Effector memory CD8-positive, alpha-beta T cell (primary cell): ENCODE data around the gene GTF2B.
"Not testable (repeated sequence)": the region's sequence is repeated elsewhere in the genome, so short reads cannot be mapped to it uniquely, and the experiment has no call there.

Source experiments
- ATAC-seq: fragments of 150-1000 bp; cut with Tn5 transposase; replicated peaks from 2 replicates; pipeline ENCODE4 v1.10.0; 2021; ENCODE audit warnings: mild to moderate bottlenecking, moderate library complexity
- DNase-seq, 3 experiments: peaks; one replicate each; pipeline ENCODE4 v3.0.0; 2021
- H3K27ac Mint-ChIP-seq, 2 donors: one replicate each; pipeline ENCODE4 v1.8.0; 2022; ENCODE audit warnings: mild to moderate bottlenecking in 2 of 2, mixed read lengths in 2 of 2, moderate library complexity in 2 of 2
- H3K27me3 Mint-ChIP-seq, 2 donors: one replicate each; pipeline ENCODE4 v1.8.0; 2022; ENCODE audit warnings: mixed read lengths in 2 of 2
- H3K36me3 Mint-ChIP-seq: one replicate; pipeline ENCODE4 v1.8.0; 2022; ENCODE audit warnings: mild to moderate bottlenecking, moderate library complexity, mixed read lengths; ENCODE audit not compliant: insufficient read depth
- H3K4me1 Mint-ChIP-seq, 2 donors: one replicate each; pipeline ENCODE4 v1.8.0; 2022; ENCODE audit warnings: low read depth in 2 of 2, mixed read lengths in 2 of 2
- H3K4me3 Mint-ChIP-seq, 2 donors: one replicate each; pipeline ENCODE4 v1.8.0; 2022; ENCODE audit warnings: mild to moderate bottlenecking in 2 of 2, mixed read lengths in 2 of 2, moderate library complexity in 2 of 2
- H3K9me3 Mint-ChIP-seq, 2 donors: one replicate each; pipeline ENCODE4 v1.8.0; 2022; ENCODE audit warnings: mixed read lengths in 2 of 2

The GTF2B gene

GRCh38 chr1:88876573-88877365, 14.6 kb downstream of the GTF2B start:
- ATAC-seq (no peak), DNase-seq (no peak)
- Mint-ChIP-seq H3K9me3 (no peaks in the 10 kb centered on the region), H3K27ac (no peak overlapping the region), H3K27me3 (no peaks in the 10 kb centered on the region), H3K4me3 (no peak overlapping the region), H3K36me3 (peaks cover 58% of the 10 kb centered on the region), H3K4me1 (peaks cover 24 to 41% of the 10 kb centered on the region in 2 donors)

GRCh38 chr1:88875595-88875994, 15.8 kb downstream of the GTF2B start:
- Mint-ChIP-seq H3K27ac (no peak overlapping the region), H3K9me3 (no peaks in the 10 kb centered on the region), H3K4me3 (no peak overlapping the region), H3K27me3 (no peaks in the 10 kb centered on the region), H3K36me3 (peaks cover 49% of the 10 kb centered on the region), H3K4me1 (peaks cover 26 to 36% of the 10 kb centered on the region in 2 donors)
- DNase-seq: no peak
- no peak for ATAC-seq

DNA sequence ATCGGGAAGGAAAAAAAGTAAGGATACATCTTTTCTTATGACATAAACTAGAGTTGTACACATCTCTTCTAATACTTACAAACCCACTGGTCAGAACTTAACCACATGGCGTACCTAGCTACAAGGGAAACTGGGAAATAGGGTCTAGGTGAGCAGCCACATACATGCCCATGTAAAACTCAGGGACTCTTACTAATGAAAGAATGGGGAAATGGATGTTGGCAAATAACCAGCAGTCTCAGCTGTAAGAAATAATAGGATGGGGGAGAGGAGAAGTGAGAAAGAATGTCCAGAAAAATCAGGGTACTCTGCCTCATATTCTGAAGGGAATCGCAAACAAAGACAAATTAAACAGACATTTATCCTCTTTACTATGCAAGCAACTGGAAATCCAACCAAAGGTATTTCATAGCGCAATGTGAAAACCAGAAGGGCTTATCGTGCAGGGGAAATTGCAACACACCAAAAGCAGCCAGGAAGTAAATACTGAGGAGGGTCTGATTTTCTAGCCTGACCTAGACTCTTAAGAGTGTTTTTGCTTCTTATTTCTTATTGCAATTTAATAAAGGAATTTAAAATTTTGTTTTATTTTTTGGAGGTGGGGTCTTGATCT, 17.5 kb downstream of the GTF2B start:
- no peak overlapping the region for H3K27ac Mint-ChIP-seq
- DNase-seq (no peak), ATAC-seq (no peak)
- peaks cover 29 to 38% of the 10 kb centered on the region in 2 donors for H3K4me1 Mint-ChIP-seq
- peaks cover 40% of the 10 kb centered on the region for H3K36me3 Mint-ChIP-seq
- no peaks in the 10 kb centered on the region for H3K27me3 Mint-ChIP-seq
- H3K9me3 Mint-ChIP-seq: no peaks in the 10 kb centered on the region
- H3K4me3 Mint-ChIP-seq: no peak overlapping the region

DNA sequence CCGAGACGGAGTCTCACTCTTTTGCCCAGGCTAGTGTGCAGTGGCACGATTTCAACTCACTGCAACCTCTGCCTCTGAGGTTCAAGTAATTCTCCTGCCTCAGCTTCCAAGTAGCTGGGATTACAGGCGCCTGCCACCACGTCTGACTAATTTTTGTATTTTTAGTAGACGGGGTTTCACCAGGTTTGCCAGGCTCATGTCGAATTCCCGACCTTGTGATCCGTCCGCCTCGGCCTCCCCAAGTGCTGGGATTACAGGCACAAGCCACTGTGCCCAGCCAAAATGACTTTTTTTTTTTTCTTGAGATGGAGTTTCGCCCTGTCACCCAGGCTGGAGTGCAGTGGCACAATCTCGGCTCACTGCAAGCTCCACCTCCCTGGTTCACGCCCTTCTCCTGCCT, 21.7 kb downstream of the GTF2B start:
- Mint-ChIP-seq H3K27ac (peak overlapping the region in 1 of 2 donors; percentile 51), H3K36me3 (peaks cover 35% of the 10 kb centered on the region), H3K4me1 (peaks cover 30 to 50% of the 10 kb centered on the region in 2 donors)
- H3K9me3 Mint-ChIP-seq, ATAC-seq, H3K4me3 Mint-ChIP-seq, DNase-seq, H3K27me3 Mint-ChIP-seq: not testable (repeated sequence)

GRCh38 chr1:88867743-88868521, 23.4 kb downstream of the GTF2B start:
- Mint-ChIP-seq H3K27ac (no peak overlapping the region), H3K27me3 (no peaks in the 10 kb centered on the region), H3K9me3 (no peaks in the 10 kb centered on the region), H3K4me3 (peak overlapping the region; percentile 4 to 18), H3K36me3 (peaks cover 38% of the 10 kb centered on the region), H3K4me1 (peaks cover 28 to 54% of the 10 kb centered on the region in 2 donors)
- peak; percentile 22 for ATAC-seq
- no peak for DNase-seq

DNA sequence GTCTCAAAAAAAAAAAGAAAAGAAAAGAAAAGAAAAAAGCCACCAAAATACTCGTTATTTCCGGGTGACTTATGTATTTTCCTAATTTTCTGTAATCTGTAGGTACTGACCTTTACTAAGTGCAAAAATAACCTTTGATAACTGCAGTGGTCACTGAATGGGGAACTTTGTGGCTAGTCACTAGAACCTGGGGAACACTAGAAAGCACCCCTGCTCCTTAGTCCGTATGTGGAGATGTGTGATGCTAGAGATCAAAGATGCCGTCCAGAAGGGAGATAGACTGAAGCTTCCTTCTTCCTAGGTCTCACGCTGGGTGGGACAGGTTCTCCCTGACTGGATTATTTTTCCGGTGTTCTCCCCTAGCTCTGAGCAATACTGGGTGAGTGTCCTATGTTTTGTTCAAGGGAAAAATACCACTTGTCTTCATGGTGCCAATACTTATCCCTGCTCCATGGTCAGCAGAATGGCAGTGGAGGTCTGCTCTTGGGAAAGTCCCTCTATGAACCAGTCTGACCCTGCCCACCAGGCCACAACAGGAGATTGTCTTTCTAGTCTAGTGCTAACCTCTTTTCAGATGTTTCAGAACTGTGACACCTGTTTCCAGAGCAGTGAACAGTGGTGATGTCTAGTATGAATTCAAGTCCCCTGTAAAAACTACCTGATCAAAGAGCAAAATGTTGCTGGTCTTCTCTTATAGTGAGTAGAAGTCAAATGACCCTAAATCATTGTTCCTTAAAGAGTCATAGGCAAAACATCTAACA, 39.9 kb downstream of the GTF2B start:
- Mint-ChIP-seq H3K27me3 (no peaks in the 10 kb centered on the region), H3K27ac (peak overlapping the region; percentile 56 to 60), H3K4me3 (no peak overlapping the region), H3K36me3 (peaks cover 64% of the 10 kb centered on the region), H3K9me3 (no peaks in the 10 kb centered on the region), H3K4me1 (peaks cover 0 to 5% of the 10 kb centered on the region in 2 donors)
- DNase-seq (no peak), ATAC-seq (no peak)

GRCh38 chr1:88847643-88848042, 43.7 kb downstream of the GTF2B start:
- H3K27me3 Mint-ChIP-seq: no peaks in the 10 kb centered on the region
- peak overlapping the region in 1 of 2 donors; percentile 41 for H3K27ac Mint-ChIP-seq
- ATAC-seq: no peak

GRCh38 chr1:88825721-88826120, 65.6 kb downstream of the GTF2B start:
- ATAC-seq (no peak), DNase-seq (no peak)
- no peak overlapping the region for H3K27ac Mint-ChIP-seq
- no peaks in the 10 kb centered on the region for H3K4me1 Mint-ChIP-seq
- H3K4me3 Mint-ChIP-seq: no peak overlapping the region
- no peaks in the 10 kb centered on the region for H3K9me3 Mint-ChIP-seq
- H3K36me3 Mint-ChIP-seq: peaks cover 37% of the 10 kb centered on the region
- H3K27me3 Mint-ChIP-seq: no peaks in the 10 kb centered on the region

More at GRCh38 chr1:88847643-88848042, 43.7 kb downstream of the GTF2B start:
- DNase-seq: no peak
- H3K4me3 Mint-ChIP-seq: no peak overlapping the region
- peaks cover 32% of the 10 kb centered on the region for H3K36me3 Mint-ChIP-seq
- H3K4me1 Mint-ChIP-seq: no peaks in the 10 kb centered on the region
- H3K9me3 Mint-ChIP-seq: no peaks in the 10 kb centered on the region

DNA sequence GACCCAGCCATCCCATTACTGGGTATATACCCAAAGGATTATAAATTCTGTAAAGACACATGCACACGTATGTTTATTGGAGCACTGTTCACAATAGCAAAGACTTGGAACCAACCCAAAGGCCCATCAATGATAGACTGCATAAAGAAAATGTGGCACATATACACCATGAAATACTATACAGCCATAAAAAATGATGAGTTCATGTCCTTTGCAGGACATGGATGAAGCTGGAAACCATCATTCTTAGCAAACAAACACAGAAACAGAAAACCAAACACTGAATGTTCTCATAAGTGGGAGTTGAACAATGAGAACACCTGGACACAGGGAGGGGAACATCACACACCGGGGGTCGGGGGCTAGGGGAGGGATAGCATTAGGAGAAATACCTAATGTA, 71.7 kb downstream of the GTF2B start:
- H3K27ac Mint-ChIP-seq: not testable (repeated sequence)

GRCh38 chr1:88813471-88813870, 77.9 kb downstream of the GTF2B start:
- peaks cover 39% of the 10 kb centered on the region for H3K36me3 Mint-ChIP-seq

More for the DNA sequence above, 71.7 kb downstream of the GTF2B start:
- not testable (repeated sequence) for H3K27me3 Mint-ChIP-seq, ATAC-seq, H3K9me3 Mint-ChIP-seq, H3K4me1 Mint-ChIP-seq, H3K4me3 Mint-ChIP-seq, DNase-seq
- H3K36me3 Mint-ChIP-seq: peaks cover 44% of the 10 kb centered on the region

GRCh38 chr1:88812366-88812765, 79.0 kb downstream of the GTF2B start:
- DNase-seq (no peak), ATAC-seq (no peak)
- H3K27ac Mint-ChIP-seq: peak overlapping the region in 1 of 2 donors; percentile 1
- no peaks in the 10 kb centered on the region for H3K27me3 Mint-ChIP-seq
- peaks cover 41% of the 10 kb centered on the region for H3K36me3 Mint-ChIP-seq
- no peak overlapping the region for H3K4me3 Mint-ChIP-seq
- H3K4me1 Mint-ChIP-seq: no peaks in the 10 kb centered on the region
- H3K9me3 Mint-ChIP-seq: no peaks in the 10 kb centered on the region

More at GRCh38 chr1:88813471-88813870, 77.9 kb downstream of the GTF2B start:
- Mint-ChIP-seq H3K4me3 (no peak overlapping the region), H3K9me3 (no peaks in the 10 kb centered on the region), H3K27ac (no peak overlapping the region), H3K27me3 (no peaks in the 10 kb centered on the region), H3K4me1 (no peaks in the 10 kb centered on the region)
- no peak for ATAC-seq
- DNase-seq: no peak

DNA sequence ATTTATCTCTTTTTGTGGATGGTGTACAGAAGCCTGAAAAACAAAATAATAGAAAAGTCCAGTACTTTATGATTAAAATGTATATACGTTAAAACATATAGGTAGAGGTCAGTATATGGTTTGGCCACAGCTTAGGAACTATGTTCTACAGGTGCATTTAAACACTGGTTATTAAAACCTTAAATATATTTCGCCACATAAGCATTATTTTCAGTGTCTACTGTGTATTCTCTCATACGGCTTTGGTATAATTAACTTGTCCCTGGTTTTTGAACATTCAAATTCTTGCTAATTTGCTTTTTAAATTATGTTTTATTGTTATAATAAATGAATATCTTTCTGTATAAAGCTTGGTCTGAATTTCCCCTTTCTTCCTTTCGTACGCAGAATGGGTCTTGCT, 87.9 kb downstream of the GTF2B start:
- ATAC-seq (no peak), DNase-seq (no peak)
- Mint-ChIP-seq H3K36me3 (peaks cover 48% of the 10 kb centered on the region), H3K27ac (no peak overlapping the region), H3K4me3 (no peak overlapping the region), H3K4me1 (peaks cover 1 to 12% of the 10 kb centered on the region in 2 donors), H3K27me3 (no peaks in the 10 kb centered on the region), H3K9me3 (no peaks in the 10 kb centered on the region)

- no peak for DNase-seq
- Mint-ChIP-seq H3K27ac (no peak overlapping the region), H3K4me3 (no peak overlapping the region), H3K27me3 (no peaks in the 10 kb centered on the region), H3K9me3 (no peaks in the 10 kb centered on the region), H3K4me1 (peaks cover 1 to 12% of the 10 kb centered on the region in 2 donors), H3K36me3 (peaks cover 46% of the 10 kb centered on the region)
- no peak for ATAC-seq
Observed at GRCh38 chr1:88802950-88803349, 88.4 kb downstream of the GTF2B start.
